GM12874 (cell line): ENCODE measurements around the gene BMP7.

Source experiments
- TF ChIP-seq, protein P1 (sequence below): IDR thresholded peaks from 2 replicates; pipeline ENCODE4 v1.5.1; 2011; ENCODE audit warnings: low read depth, mild to moderate bottlenecking, control low read depth, low read length, moderate library complexity; ENCODE audit not compliant: insufficient read depth

The BMP7 gene

DNA sequence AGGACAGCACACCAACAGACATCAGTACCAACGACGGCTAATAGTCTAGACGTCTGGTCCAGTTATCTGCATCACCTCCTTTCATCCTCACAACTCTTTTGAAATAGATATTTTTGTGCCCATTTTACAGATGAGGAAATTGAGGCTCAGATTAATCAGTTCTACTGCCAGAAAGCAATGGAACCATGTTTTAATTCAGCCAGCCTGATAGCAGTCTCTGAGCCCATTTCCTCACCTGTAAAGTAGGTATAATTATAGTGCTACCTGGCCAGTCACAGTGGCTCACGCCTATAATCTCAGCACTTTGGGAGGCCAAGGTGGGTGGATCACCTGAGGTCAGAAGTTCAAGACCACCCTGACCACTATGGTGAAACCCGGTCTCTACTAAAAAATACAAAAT, 9.8 kb upstream of the BMP7 start:
- TF ChIP-seq, protein P1, sequence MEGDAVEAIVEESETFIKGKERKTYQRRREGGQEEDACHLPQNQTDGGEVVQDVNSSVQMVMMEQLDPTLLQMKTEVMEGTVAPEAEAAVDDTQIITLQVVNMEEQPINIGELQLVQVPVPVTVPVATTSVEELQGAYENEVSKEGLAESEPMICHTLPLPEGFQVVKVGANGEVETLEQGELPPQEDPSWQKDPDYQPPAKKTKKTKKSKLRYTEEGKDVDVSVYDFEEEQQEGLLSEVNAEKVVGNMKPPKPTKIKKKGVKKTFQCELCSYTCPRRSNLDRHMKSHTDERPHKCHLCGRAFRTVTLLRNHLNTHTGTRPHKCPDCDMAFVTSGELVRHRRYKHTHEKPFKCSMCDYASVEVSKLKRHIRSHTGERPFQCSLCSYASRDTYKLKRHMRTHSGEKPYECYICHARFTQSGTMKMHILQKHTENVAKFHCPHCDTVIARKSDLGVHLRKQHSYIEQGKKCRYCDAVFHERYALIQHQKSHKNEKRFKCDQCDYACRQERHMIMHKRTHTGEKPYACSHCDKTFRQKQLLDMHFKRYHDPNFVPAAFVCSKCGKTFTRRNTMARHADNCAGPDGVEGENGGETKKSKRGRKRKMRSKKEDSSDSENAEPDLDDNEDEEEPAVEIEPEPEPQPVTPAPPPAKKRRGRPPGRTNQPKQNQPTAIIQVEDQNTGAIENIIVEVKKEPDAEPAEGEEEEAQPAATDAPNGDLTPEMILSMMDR, result no peak

DNA sequence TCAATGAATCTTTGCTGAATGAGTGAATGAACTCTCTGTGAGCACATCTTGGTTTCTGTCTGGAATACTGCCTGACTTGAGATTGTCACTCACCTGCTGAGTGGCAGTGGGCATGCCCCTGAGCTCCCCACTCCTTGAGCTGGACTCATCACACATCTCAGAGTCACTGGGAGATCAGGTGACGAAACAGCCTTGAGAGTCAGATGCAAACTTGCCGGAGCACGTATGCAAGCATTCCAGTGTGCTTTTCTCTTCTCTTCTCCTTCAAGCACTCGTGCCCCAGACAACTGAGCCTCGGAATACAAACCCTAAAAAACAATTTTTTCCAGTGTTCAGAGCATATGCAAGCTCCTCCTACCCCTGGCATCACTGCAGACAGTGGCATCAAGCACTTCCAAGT, 9.4 kb upstream of the BMP7 start:
- TF ChIP-seq, protein P1, result no peak

DNA sequence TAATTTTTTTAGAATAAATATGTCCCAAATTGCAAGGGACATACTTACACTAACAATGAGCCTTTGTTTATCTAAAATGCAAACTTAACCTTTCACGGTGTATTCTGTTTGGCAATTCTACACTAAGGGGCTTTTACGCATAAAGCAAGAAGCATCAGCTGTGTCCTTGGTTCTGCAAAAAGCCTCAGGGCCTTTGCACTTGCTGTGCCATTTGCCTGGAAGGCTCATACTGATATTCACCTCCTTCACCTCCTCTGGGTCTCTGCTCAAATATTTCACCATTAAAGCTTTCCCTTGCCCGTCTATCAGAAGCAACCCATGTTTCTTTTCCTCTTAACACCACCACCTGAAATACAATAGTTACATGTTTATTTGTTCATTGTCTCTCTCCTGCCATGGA, 8.9 kb upstream of the BMP7 start:
- TF ChIP-seq, protein P1, result no peak

DNA sequence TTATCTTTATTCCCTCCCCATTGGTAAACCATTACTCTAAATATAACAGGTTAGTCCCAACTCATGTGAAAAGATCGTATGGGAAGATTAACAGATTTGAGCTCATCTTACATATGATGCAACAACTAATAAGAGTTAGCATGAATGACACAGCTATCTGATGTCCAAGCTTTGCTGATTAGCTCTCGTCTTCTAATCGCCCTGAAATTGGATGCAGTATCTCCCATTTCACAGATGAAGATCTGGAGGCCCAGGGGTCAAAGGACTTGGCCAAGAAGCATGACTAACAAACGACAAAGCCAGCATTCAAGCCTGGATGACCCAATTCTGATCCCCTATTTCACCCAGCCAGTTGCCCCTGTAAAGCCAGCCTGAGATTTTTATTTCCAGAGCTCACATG, 8.4 kb upstream of the BMP7 start:
- TF ChIP-seq, protein P1, result no peak

DNA sequence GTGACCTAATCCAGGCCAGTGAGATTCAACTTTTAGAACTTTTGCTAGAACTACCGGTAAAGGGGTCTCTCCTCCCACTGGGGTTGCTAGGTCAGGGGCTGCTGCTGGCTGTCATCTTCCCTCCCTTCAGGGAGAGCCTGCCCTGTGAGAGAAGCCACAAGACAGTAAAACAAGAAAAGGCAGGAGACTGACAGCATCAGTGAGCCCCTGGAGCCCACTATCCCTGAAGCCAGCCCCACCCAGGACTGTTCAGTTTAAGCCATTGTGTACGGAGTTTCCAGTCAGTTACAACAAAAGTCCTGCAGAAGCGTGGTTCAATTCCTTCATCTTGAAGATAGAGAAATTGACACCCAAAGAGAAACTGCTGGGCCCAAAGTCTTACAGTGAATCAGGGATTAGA, 7.9 kb upstream of the BMP7 start:
- TF ChIP-seq, protein P1, result no peak

DNA sequence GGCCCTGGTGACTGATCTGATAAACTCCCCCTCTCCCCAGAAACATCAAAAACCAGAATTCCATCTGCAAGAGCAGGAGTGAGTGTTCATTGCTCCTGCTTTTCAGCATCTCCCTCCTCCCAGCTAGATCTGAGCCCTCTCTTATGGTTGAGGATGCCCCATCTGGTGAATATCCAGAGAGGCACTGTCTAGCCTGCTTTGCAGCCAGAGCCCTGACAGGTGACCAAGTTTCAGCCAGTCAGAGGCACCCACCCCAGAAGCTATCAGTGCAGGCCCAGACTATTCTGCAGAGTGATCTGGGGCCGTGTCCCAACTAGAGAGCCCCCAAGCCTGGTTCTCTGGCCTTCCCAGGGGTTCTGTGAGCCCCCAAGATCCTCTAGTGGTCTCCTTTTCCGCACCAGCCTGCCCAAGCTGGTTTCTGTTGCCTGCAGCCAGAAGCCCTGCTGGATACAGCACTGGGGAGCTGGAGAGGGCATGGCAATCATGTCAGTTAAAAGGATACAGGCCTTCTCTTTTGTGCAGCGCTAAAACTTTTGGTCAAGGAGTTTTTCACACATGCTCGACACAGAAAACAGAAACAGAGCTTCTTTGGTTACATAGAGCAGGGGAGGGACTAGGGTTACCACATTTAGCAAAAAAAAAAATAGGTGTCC, 6.6 kb upstream of the BMP7 start:
- TF ChIP-seq, protein P1, result no peak

DNA sequence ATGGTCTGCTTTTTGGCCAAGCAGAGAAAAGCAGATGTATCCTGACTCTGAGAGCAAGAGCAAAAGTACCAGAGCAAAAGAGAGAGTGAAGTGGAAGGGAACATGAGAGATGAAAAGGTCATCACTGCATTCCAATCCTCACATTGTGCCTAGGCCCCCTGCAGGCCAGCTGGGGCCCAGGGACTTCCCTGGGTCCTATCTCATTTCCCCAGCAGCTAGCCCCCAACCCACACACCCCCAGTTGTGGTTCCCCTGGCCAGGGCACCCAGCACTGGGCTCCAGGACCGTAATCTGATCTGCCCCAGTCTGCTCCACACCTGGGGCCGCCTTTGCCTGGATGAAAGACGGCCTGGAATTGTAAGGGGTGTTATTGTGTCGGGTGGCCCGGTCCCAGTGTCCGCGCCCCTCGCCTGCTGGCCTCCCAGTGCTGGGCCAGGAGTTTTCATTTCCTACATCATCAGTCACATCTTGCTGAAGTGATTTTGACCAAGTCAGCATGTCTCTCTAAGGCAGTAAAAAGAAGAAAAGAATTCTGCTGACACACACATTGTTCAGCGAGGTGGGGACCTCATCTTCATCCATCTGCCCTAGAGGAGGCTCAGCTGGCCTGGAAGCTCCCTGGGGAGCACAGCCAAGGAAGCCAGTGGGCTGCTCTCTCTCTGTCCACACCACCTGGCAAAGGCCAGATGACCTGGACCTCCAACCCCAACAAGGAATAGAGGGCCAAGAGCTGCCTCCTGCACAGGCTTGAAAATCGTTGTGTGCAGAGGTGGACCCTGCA, 4.0 kb upstream of the BMP7 start:
- TF ChIP-seq, protein P1, result no peak
